COR-L47 (cell line): ENCODE measurements around the gene OBP2B.
"Not testable (repeated sequence)": the region's sequence is repeated elsewhere in the genome, so short reads cannot be mapped to it uniquely, and the experiment has no call there.

Source experiments
- DNase-seq: peaks from one replicate; lab custom pipeline; 2025; lab: John Stamatoyannopoulos, UW

Gene OBP2B

GRCh38 chr9:133201424-133202144, 7.5 kb downstream of the OBP2B start:
- no peak for DNase-seq

GRCh38 chr9:133200631-133201030, 8.4 kb downstream of the OBP2B start:
- DNase-seq = no peak

GRCh38 chr9:133199648-133200321, 9.3 kb downstream of the OBP2B start:
- DNase-seq = no peak

- no peak for DNase-seq
Observed at GRCh38 chr9:133195029-133195428, 14.0 kb downstream of the OBP2B start.

GRCh38 chr9:133194597-133194996, 14.5 kb downstream of the OBP2B start:
- DNase-seq = no peak

GRCh38 chr9:133191989-133192388, 17.1 kb downstream of the OBP2B start:
- DNase-seq = no peak

- no peak for DNase-seq
Observed at GRCh38 chr9:133189826-133190225, 19.2 kb downstream of the OBP2B start.

- no peak for DNase-seq
Observed at GRCh38 chr9:133188843-133189180, 20.2 kb downstream of the OBP2B start.

GRCh38 chr9:133188006-133188842, 20.8 kb downstream of the OBP2B start:
- peak; percentile 61 for DNase-seq

- no peak for DNase-seq
Observed at GRCh38 chr9:133187561-133188005, 21.5 kb downstream of the OBP2B start.

GRCh38 chr9:133186736-133187135, 22.3 kb downstream of the OBP2B start:
- no peak for DNase-seq

GRCh38 chr9:133184971-133185370, 24.1 kb downstream of the OBP2B start:
- DNase-seq = peak; percentile 79

GRCh38 chr9:133182151-133182550, 26.9 kb downstream of the OBP2B start:
- no peak for DNase-seq

- DNase-seq = no peak
Observed at GRCh38 chr9:133181561-133181960, 27.5 kb downstream of the OBP2B start.

- no peak for DNase-seq
Observed at GRCh38 chr9:133180953-133181352, 28.1 kb downstream of the OBP2B start.

- no peak for DNase-seq
Observed at GRCh38 chr9:133173056-133173455, 36.0 kb downstream of the OBP2B start.

- DNase-seq = no peak
Observed at GRCh38 chr9:133171161-133171961, 37.7 kb downstream of the OBP2B start.

GRCh38 chr9:133170716-133171115, 38.3 kb downstream of the OBP2B start:
- no peak for DNase-seq

GRCh38 chr9:133169687-133170086, 39.4 kb downstream of the OBP2B start:
- DNase-seq = not testable (repeated sequence)

GRCh38 chr9:133169102-133169501, 39.9 kb downstream of the OBP2B start:
- no peak for DNase-seq

GRCh38 chr9:133168432-133168831, 40.6 kb downstream of the OBP2B start:
- no peak for DNase-seq

- no peak for DNase-seq
Observed at GRCh38 chr9:133167769-133168168, 41.3 kb downstream of the OBP2B start.
